B cell (primary cell): Measurements from ENCODE around the gene SELENOV.

ENCODE experiments used
- CTCF ChIP-seq: fragments of 200-600 bp; IDR thresholded peaks from one replicate; pipeline ENCODE4 v1.8.0; 2022; ENCODE audit warnings: antibody characterized with exemption, mild to moderate bottlenecking
- EZH2 ChIP-seq: IDR thresholded peaks from 2 replicates; pipeline ENCODE4 v1.6.1; 2012; ENCODE audit warnings: borderline replicate concordance, low read depth, mild to moderate bottlenecking, moderate library complexity, low read length; ENCODE audit not compliant: insufficient read depth, poor library complexity, severe bottlenecking

- TF ChIP-seq CTCF = no peak
- TF ChIP-seq EZH2 = no peak
Measured at GRCh38 chr19:39483141-39483540, 31.8 kb upstream of the SELENOV start.
